ENCODE data around the gene MATN1. TPM values are rescaled to one million over a fixed set of nuclear protein-coding genes. Genes with fewer than 3 reads are reported as not detected.

Gene MATN1
- total RNA-seq, 1 donor from 2014 or later: 0.47 TPM

- DNase-seq (ENCODE audit: low spot score): no peak
- no peaks in the 10 kb centered on the region for H3K9me3 Mint-ChIP-seq (ENCODE audit: low read depth)
- TF ChIP-seq CTCF (IDR thresholded peaks at IDR 0.05): no peak
- peaks cover 8% of the 10 kb centered on the region for H3K4me1 Mint-ChIP-seq (ENCODE audit: low read depth)
- no peaks in the 10 kb centered on the region for H3K27me3 Mint-ChIP-seq (ENCODE audit: low read depth)
- no peak overlapping the region for H3K27ac Mint-ChIP-seq (ENCODE audit: unreplicated experiment)
- H3K36me3 Mint-ChIP-seq (ENCODE audit: low read depth): no peaks in the 10 kb centered on the region
- no peak overlapping the region for H3K4me3 Mint-ChIP-seq (ENCODE audit: unreplicated experiment)
Measured at GRCh38 chr1:30731806-30732276, 8.5 kb upstream of the MATN1 start.

- H3K9me3 Mint-ChIP-seq (ENCODE audit: low read depth): no peaks in the 10 kb centered on the region
Measured at GRCh38 chr1:30731109-30731805, 7.9 kb upstream of the MATN1 start.

GRCh38 chr1:30730346-30731108 is 7.1 kb upstream of the MATN1 start:
- Mint-ChIP-seq H3K4me3 (ENCODE audit: unreplicated experiment) (no peak overlapping the region), H3K27ac (ENCODE audit: unreplicated experiment) (no peak overlapping the region), H3K9me3 (ENCODE audit: low read depth) (no peaks in the 10 kb centered on the region), H3K36me3 (ENCODE audit: low read depth) (no peaks in the 10 kb centered on the region), H3K4me1 (ENCODE audit: low read depth) (peaks cover 8% of the 10 kb centered on the region), H3K27me3 (ENCODE audit: low read depth) (no peaks in the 10 kb centered on the region)
- DNase-seq (ENCODE audit: low spot score): no peak
- no peak for TF ChIP-seq CTCF (IDR thresholded peaks at IDR 0.05)

More at GRCh38 chr1:30731109-30731805, 7.9 kb upstream of the MATN1 start:
- Mint-ChIP-seq H3K27ac (ENCODE audit: unreplicated experiment) (no peak overlapping the region), H3K36me3 (ENCODE audit: low read depth) (no peaks in the 10 kb centered on the region), H3K27me3 (ENCODE audit: low read depth) (no peaks in the 10 kb centered on the region), H3K4me1 (ENCODE audit: low read depth) (peaks cover 8% of the 10 kb centered on the region), H3K4me3 (ENCODE audit: unreplicated experiment) (no peak overlapping the region)
- DNase-seq (ENCODE audit: low spot score): no peak
- no peak for TF ChIP-seq CTCF (IDR thresholded peaks at IDR 0.05)

GRCh38 chr1:30729901-30730300 is 6.5 kb upstream of the MATN1 start:
- no peak overlapping the region for H3K27ac Mint-ChIP-seq (ENCODE audit: unreplicated experiment)
- no peak for TF ChIP-seq CTCF (IDR thresholded peaks at IDR 0.05)
- no peak overlapping the region for H3K4me3 Mint-ChIP-seq (ENCODE audit: unreplicated experiment)
- peaks cover 1% of the 10 kb centered on the region for H3K36me3 Mint-ChIP-seq (ENCODE audit: low read depth)
- no peaks in the 10 kb centered on the region for H3K9me3 Mint-ChIP-seq (ENCODE audit: low read depth)
- no peak for DNase-seq (ENCODE audit: low spot score)
- H3K4me1 Mint-ChIP-seq (ENCODE audit: low read depth): peaks cover 8% of the 10 kb centered on the region
- H3K27me3 Mint-ChIP-seq (ENCODE audit: low read depth): no peaks in the 10 kb centered on the region

- no peak for TF ChIP-seq CTCF (IDR thresholded peaks at IDR 0.05)
- Mint-ChIP-seq H3K4me3 (ENCODE audit: unreplicated experiment) (no peak overlapping the region), H3K9me3 (ENCODE audit: low read depth) (no peaks in the 10 kb centered on the region), H3K27ac (ENCODE audit: unreplicated experiment) (no peak overlapping the region), H3K27me3 (ENCODE audit: low read depth) (no peaks in the 10 kb centered on the region), H3K36me3 (ENCODE audit: low read depth) (peaks cover 1% of the 10 kb centered on the region), H3K4me1 (ENCODE audit: low read depth) (peaks cover 8% of the 10 kb centered on the region)
- no peak for DNase-seq (ENCODE audit: low spot score)
Measured at GRCh38 chr1:30728832-30729638, 5.7 kb upstream of the MATN1 start.
